B cell (primary cell): ENCODE measurements around the gene LRTM2. TPM values are rescaled to one million over a fixed set of nuclear protein-coding genes. Genes with fewer than 3 reads are reported as not detected.

Experiments used
- ATAC-seq: fragments of 200-7000 bp; cut with Tn5 transposase; one replicate; pipeline ENCODE4 v1.10.0; 2021; ENCODE audit warnings: low read depth, mild to moderate bottlenecking, moderate number of reproducible peaks, moderate library complexity
- CTCF ChIA-PET: fragments of 350-600 bp; sonication (Branson Sonifier 250); formaldehyde crosslinking; loops from one replicate; lab custom pipeline; 2021; ENCODE audit warnings: antibody characterized with exemption, inconsistent platforms; lab: Charles Lee
- POLR2A ChIA-PET: fragments of 350-600 bp; sonication (Branson Sonifier 250); formaldehyde crosslinking; loops from one replicate; lab custom pipeline; 2021; ENCODE audit warnings: antibody characterized with exemption; lab: Charles Lee
- DNase-seq: peaks from one replicate; pipeline ENCODE4 v3.0.0; 2013
- H2AFZ ChIP-seq: 2 replicates; pipeline ENCODE4 v1.6.1; 2012; ENCODE audit warnings: mild to moderate bottlenecking, low read depth, low read length; ENCODE audit not compliant: insufficient read depth, poor library complexity, severe bottlenecking
- H3K27ac ChIP-seq, 2 donors: 1 replicate in 1 of 2; 2 replicates in 1 of 2; pipeline ENCODE4 v1.5.1; 2012 to 2013; ENCODE audit warnings: low read length in 2 of 2, mild to moderate bottlenecking in 2 of 2, moderate library complexity in 1 of 2
- H3K27me3 ChIP-seq, 4 experiments: fragments of 200-600 bp in 1 of 4; sonication (generic) in 1 of 4; replicated peaks in 1 of 4; 1 replicate in 2 of 4; 2 replicates in 2 of 4; pipeline versions ENCODE4 v1.6.1 to v1.7.0; 2013 to 2016; ENCODE audit warnings: low read length in 3 of 4, mild to moderate bottlenecking in 2 of 4, mixed read lengths in 1 of 4, moderate library complexity in 1 of 4; ENCODE audit not compliant: insufficient read depth in 4 of 4, control insufficient read depth in 3 of 4; ENCODE audit errors: control extremely low read depth in 1 of 4
- H3K36me3 ChIP-seq, 2 experiments: replicated peaks in 1 of 2; 1 replicate in 1 of 2; 2 replicates in 1 of 2; pipeline versions ENCODE4 v1.6.1 to v1.7.1; 2013; ENCODE audit warnings: low read length in 1 of 2; ENCODE audit not compliant: insufficient read depth in 2 of 2, control insufficient read depth in 1 of 2; ENCODE audit errors: control extremely low read depth in 1 of 2, extremely low read depth in 1 of 2
- H3K4me1 ChIP-seq, 2 donors: fragments of 200-600 bp in 1 of 2; sonication (generic) in 1 of 2; 1 replicate in 1 of 2; 2 replicates in 1 of 2; pipeline versions ENCODE4 v1.5.1 to v1.6.1; 2013 to 2017; ENCODE audit warnings: low read length in 2 of 2; ENCODE audit not compliant: control insufficient read depth in 2 of 2, insufficient read depth in 2 of 2
- H3K4me2 ChIP-seq: replicated peaks from 2 replicates; pipeline ENCODE3; 2012; ENCODE audit warnings: mild to moderate bottlenecking, low read depth, low read length; ENCODE audit not compliant: poor library complexity, severe bottlenecking
- H3K4me3 ChIP-seq, 5 experiments: fragments of 200-600 bp in 1 of 5; sonication (generic) in 1 of 5; 1 replicate in 3 of 5; 2 replicates in 2 of 5; pipeline versions ENCODE4 v1.5.1 to v1.7.0; 2011 to 2016; ENCODE audit warnings: low read length in 4 of 5, mild to moderate bottlenecking in 4 of 5, low read depth in 2 of 5, control low read depth in 1 of 5, moderate library complexity in 1 of 5; ENCODE audit not compliant: insufficient read depth in 1 of 5; ENCODE audit errors: control extremely low read depth in 1 of 5, extremely low read depth in 1 of 5
- H3K79me2 ChIP-seq: fragments of 200-600 bp; sonication (generic); one replicate; pipeline ENCODE4 v1.6.0; 2016; ENCODE audit warnings: low read length; ENCODE audit not compliant: control insufficient read depth, insufficient read depth
- H3K9ac ChIP-seq: fragments of 200-600 bp; sonication (generic); 2 replicates; pipeline ENCODE4 v1.6.1; 2017; ENCODE audit warnings: mild to moderate bottlenecking, low read length, moderate library complexity
- H3K9me3 ChIP-seq, 3 donors: one replicate each; pipeline versions ENCODE4 v1.6.1 to v1.7.1; 2013; ENCODE audit warnings: low read length in 2 of 3; ENCODE audit not compliant: control insufficient read depth in 2 of 3, insufficient read depth in 1 of 3; ENCODE audit errors: control extremely low read depth in 1 of 3
- H4K20me1 ChIP-seq: 2 replicates; pipeline ENCODE4 v1.6.0; 2012; ENCODE audit warnings: mild to moderate bottlenecking, low read length; ENCODE audit not compliant: insufficient read depth, control insufficient read depth, poor library complexity, severe bottlenecking
- H3K27ac Mint-ChIP-seq: one replicate; pipeline ENCODE4 v1.8.0; 2021; ENCODE audit warnings: mixed read lengths
- H3K27me3 Mint-ChIP-seq: one replicate; pipeline ENCODE4 v1.8.0; 2021; ENCODE audit warnings: mixed read lengths
- H3K4me1 Mint-ChIP-seq: one replicate; pipeline ENCODE4 v1.8.0; 2021; ENCODE audit warnings: mixed read lengths
- H3K4me3 Mint-ChIP-seq: one replicate; pipeline ENCODE4 v1.8.0; 2021; ENCODE audit warnings: mixed read lengths
- H3K9me3 Mint-ChIP-seq: one replicate; pipeline ENCODE4 v1.8.0; 2022; ENCODE audit warnings: mixed read lengths; ENCODE audit not compliant: insufficient read depth
- EZH2 ChIP-seq: IDR thresholded peaks from 2 replicates; pipeline ENCODE4 v1.6.1; 2012; ENCODE audit warnings: borderline replicate concordance, low read depth, mild to moderate bottlenecking, moderate library complexity, low read length; ENCODE audit not compliant: insufficient read depth, poor library complexity, severe bottlenecking
- WGBS: methylation state at CpG from one replicate; pipeline ENCODE4 v1.1.5; 2013; ENCODE audit warnings: missing lambda C conversion rate; ENCODE audit not compliant: insufficient coverage; 5-methylcytosine and 5-hydroxymethylcytosine counted together
- intact Hi-C: fragments of 100-400 bp; cut with micrococcal nuclease; formaldehyde crosslinking; loops from one replicate; pipeline ENCODE4 v1.10.0; 2022
- polyA plus RNA-seq: library from polyadenylated mRNA; depleted of rRNA; stranded (reverse); fragments of >200 nt; gene quantifications from 2 replicates; pipeline ENCODE4 v1.2.3, GENCODE V29; 2012
- total RNA-seq, 2 donors: library from RNA; stranded (reverse); fragments of 120-200 nt in 1 of 2; gene quantifications; 1 replicate in 1 of 2; 2 replicates in 1 of 2; pipeline versions ENCODE4 v1.2.3 to v1.2.4, GENCODE V29; 2013 to 2022
- TF ChIP-seq, protein P1 (sequence below): fragments of 200-600 bp; IDR thresholded peaks from one replicate; pipeline ENCODE4 v1.8.0; 2022; ENCODE audit warnings: antibody characterized with exemption, mild to moderate bottlenecking

LRTM2 gene
- total and polyA plus RNA-seq, 2 donors (not counting 1 experiment from before 2014, with no cell fraction given), result not detected

- WGBS, result 29% methylated on average over 10 of the region's 10 CpGs
- peak overlapping the region; percentile 59 for H2AFZ ChIP-seq
- peak overlapping the region; percentile 13 for H3K4me2 ChIP-seq
- DNase-seq, result peak; percentile 78
- H3K9ac ChIP-seq, result peak overlapping the region; percentile 23
- peak; percentile 22 for ATAC-seq
- H3K4me1 Mint-ChIP-seq, result peaks cover 17% of the 10 kb centered on the region
- POLR2A ChIA-PET, result interaction anchor here (1.3 to 1.4 kb wide), 2 partner anchors 138 to 149 kb away, joined by 3 to 7 read pairs; no protein-coding TSS in a partner anchor
- intact Hi-C loops, result loop anchor here (1.0 kb wide), 2 partner anchors 138 to 157 kb away; no protein-coding TSS in a partner anchor
- H3K9me3 ChIP-seq, result no peaks in the 10 kb centered on the region
- peak overlapping the region in 1 of 2 donors; percentile 33 for H3K27ac ChIP-seq
- CTCF ChIA-PET, result interaction anchor here (0.6 to 15.6 kb wide), 41 partner anchors 9 to 673 kb away, joined by 3 to 620 read pairs (median 5); partner anchors contain the start of genes ADIPOR2 and CACNA2D4
- no peak for TF ChIP-seq EZH2
- TF ChIP-seq, protein P1, sequence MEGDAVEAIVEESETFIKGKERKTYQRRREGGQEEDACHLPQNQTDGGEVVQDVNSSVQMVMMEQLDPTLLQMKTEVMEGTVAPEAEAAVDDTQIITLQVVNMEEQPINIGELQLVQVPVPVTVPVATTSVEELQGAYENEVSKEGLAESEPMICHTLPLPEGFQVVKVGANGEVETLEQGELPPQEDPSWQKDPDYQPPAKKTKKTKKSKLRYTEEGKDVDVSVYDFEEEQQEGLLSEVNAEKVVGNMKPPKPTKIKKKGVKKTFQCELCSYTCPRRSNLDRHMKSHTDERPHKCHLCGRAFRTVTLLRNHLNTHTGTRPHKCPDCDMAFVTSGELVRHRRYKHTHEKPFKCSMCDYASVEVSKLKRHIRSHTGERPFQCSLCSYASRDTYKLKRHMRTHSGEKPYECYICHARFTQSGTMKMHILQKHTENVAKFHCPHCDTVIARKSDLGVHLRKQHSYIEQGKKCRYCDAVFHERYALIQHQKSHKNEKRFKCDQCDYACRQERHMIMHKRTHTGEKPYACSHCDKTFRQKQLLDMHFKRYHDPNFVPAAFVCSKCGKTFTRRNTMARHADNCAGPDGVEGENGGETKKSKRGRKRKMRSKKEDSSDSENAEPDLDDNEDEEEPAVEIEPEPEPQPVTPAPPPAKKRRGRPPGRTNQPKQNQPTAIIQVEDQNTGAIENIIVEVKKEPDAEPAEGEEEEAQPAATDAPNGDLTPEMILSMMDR, result peak; percentile 88
- H3K27ac Mint-ChIP-seq, result peak overlapping the region; percentile 54
- no peaks in the 10 kb centered on the region for H4K20me1 ChIP-seq
- no peaks in the 10 kb centered on the region for H3K9me3 Mint-ChIP-seq
- H3K36me3 ChIP-seq, result peaks cover 8% of the 10 kb centered on the region in 2 experiments
- H3K79me2 ChIP-seq, result no peaks in the 10 kb centered on the region
- H3K4me3 Mint-ChIP-seq, result no peak overlapping the region
- no peaks in the 10 kb centered on the region for H3K27me3 ChIP-seq
- H3K4me1 ChIP-seq, result peaks cover 10 to 17% of the 10 kb centered on the region in 2 donors
- no peaks in the 10 kb centered on the region for H3K27me3 Mint-ChIP-seq
- H3K4me3 ChIP-seq, result no peak overlapping the region
These were observed 29.1 kb upstream of the LRTM2 start for GRCh38 chr12:1791104-1791841.

GRCh38 chr12:1792406-1792805 lies 28.0 kb upstream of the LRTM2 start:
- Mint-ChIP-seq H3K27me3 (no peaks in the 10 kb centered on the region), H3K4me3 (no peak overlapping the region), H3K4me1 (peaks cover 17% of the 10 kb centered on the region), H3K27ac (no peak overlapping the region), H3K9me3 (no peaks in the 10 kb centered on the region)
- no peaks in the 10 kb centered on the region for H4K20me1 ChIP-seq
- H3K9ac ChIP-seq, result no peak overlapping the region
- ChIA-PET POLR2A (interaction anchor here (0.5 kb wide), 1 partner anchor 1019 kb away, joined by 5 read pairs; no protein-coding TSS in a partner anchor), CTCF (interaction anchor here (1.0 to 15.6 kb wide), 10 partner anchors 9 to 674 kb away, joined by 3 to 620 read pairs (median 11); partner anchors contain the start of gene CACNA2D4)
- H2AFZ ChIP-seq, result no peak overlapping the region
- H3K27me3 ChIP-seq, result no peaks in the 10 kb centered on the region
- H3K9me3 ChIP-seq, result no peaks in the 10 kb centered on the region
- peaks cover 10 to 26% of the 10 kb centered on the region in 2 donors for H3K4me1 ChIP-seq
- 100% methylated on average over 2 of the region's 6 CpGs for WGBS
- TF ChIP-seq, protein P1, result no peak
- no peak for TF ChIP-seq EZH2
- no peak overlapping the region for H3K27ac ChIP-seq
- intact Hi-C loops, result no loop called here
- no peak for DNase-seq
- no peaks in the 10 kb centered on the region for H3K36me3 ChIP-seq
- H3K4me3 ChIP-seq, result no peak overlapping the region
- ATAC-seq, result no peak
- H3K4me2 ChIP-seq, result no peak overlapping the region
- H3K79me2 ChIP-seq, result no peaks in the 10 kb centered on the region
